HL-60 (cell line): ENCODE measurements around the gene EBF3.

Experiments
- DNase-seq, 2 experiments: peaks; one replicate each; pipeline ENCODE4 v3.0.0-alpha.2; 2010 to 2020; ENCODE audit warnings: low read depth in 1 of 2, low spot score in 1 of 2
- H3K27ac ChIP-seq: fragments of 250-450 bp; sonication (Bioruptor Pico); replicated peaks from 2 replicates; pipeline ENCODE4 v1.5.1; 2020; ENCODE audit warnings: mild to moderate bottlenecking, moderate library complexity
- H3K27me3 ChIP-seq: fragments of 250-450 bp; sonication (Bioruptor Pico); 2 replicates; pipeline ENCODE4 v1.5.1; 2021; ENCODE audit warnings: mild to moderate bottlenecking, moderate library complexity; ENCODE audit not compliant: insufficient read depth, poor library complexity, severe bottlenecking
- H3K4me3 ChIP-seq: replicated peaks from 2 replicates; pipeline ENCODE4 v1.5.1; 2011; ENCODE audit warnings: mild to moderate bottlenecking, control low read depth, low read length; ENCODE audit not compliant: insufficient read depth
- CTCF ChIP-seq: IDR thresholded peaks from one replicate; pipeline ENCODE4 v1.5.1; 2011; ENCODE audit warnings: low read length, control low read depth, inconsistent platforms; ENCODE audit not compliant: insufficient read depth
- GABPA ChIP-seq: IDR thresholded peaks from 2 replicates; pipeline ENCODE4 v1.6.1; 2012; ENCODE audit warnings: low read depth
- POLR2AphosphoS5 ChIP-seq: IDR thresholded peaks from 2 replicates; pipeline ENCODE4 v1.6.1; 2012; ENCODE audit warnings: low read depth
- REST ChIP-seq: IDR thresholded peaks from 2 replicates; pipeline ENCODE4 v1.6.1; 2012; ENCODE audit warnings: low read depth; ENCODE audit not compliant: insufficient replicate concordance
- SPI1 ChIP-seq: IDR thresholded peaks from 2 replicates; pipeline ENCODE4 v1.6.1; 2012; ENCODE audit warnings: low read depth, mild to moderate bottlenecking, borderline replicate concordance

The EBF3 gene

DNA sequence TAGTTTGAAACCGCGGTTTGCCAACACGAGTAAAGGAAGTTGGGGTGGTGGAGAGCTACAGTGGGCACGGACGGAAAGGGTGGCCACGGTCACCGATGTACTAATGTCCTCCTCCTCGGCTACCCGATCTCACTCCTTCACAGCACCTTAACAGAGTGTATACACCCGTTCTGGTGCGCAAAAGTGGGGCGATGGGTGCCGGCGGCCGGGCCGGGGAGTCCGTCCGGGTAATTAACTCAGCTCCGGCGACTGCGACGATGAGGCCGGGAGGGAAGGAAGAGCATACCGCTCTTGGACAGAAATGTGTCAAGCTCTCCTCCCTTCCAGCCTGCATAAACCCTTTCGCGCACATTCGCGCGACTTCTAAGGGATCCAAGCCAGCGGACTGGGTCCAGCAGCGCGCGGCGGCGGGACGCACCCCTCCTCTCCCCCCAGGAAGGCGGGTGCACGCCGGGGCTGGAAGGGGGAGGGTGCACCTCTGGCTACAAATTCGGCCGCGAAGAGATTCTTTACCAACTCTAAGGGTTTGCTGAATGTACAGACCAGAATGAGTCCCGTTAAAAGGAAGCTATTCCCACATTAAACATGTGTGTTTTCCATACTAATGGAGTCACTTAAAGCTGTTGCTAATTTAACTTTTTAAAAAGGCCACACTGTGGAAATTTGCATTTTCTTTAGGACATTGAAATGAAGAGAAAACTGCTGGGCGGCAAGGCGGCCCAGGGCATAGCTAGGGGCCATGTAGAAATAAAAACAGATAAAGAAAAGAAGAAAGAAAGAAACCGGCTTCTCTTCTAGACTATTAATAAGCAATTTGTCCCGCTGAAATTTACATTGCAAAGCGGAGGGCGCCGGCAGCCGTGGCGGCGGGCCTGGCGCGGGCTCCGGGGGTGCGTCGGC is 6.6 kb upstream of the EBF3 start:
- no peak for DNase-seq
- peaks cover 71% of the 10 kb centered on the region for H3K27me3 ChIP-seq
- TF ChIP-seq SPI1: no peak
- TF ChIP-seq GABPA: no peak
- TF ChIP-seq POLR2AphosphoS5: no peak
- TF ChIP-seq REST: no peak
- no peak for TF ChIP-seq CTCF
- no peak overlapping the region for H3K27ac ChIP-seq
- H3K4me3 ChIP-seq: no peak overlapping the region

DNA sequence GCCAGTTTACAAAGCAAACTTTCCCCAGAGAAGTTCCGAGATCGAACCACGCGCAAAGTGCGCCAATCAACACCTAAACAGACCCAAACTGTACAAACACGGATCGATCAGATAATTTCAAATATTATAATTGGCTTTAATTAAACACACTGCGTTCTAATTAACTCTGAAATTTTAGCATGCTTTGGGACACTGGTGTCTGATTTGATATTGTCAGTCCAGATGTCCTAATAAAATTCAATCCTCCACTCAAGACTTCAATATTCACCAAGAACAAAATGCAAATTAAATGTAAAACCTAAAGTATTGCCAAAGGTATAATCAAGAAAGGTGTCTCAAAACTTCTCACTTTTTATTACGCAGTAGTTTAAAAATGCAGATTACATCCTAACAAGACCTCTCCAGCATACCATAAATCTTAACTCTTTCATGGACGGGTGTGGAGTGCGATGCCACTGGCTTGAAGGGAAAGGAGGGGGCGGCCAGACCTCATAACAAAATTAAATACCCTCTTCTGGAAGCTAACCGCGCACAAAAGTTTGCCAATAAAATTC is 5.9 kb upstream of the EBF3 start:
- TF ChIP-seq REST (no peak), GABPA (no peak), CTCF (no peak), POLR2AphosphoS5 (no peak), SPI1 (no peak)
- peaks cover 77% of the 10 kb centered on the region for H3K27me3 ChIP-seq
- H3K4me3 ChIP-seq: no peak overlapping the region
- H3K27ac ChIP-seq: no peak overlapping the region
- DNase-seq: no peak

- Histone ChIP-seq H3K4me3 (no peak overlapping the region), H3K27ac (no peak overlapping the region), H3K27me3 (peaks cover 81% of the 10 kb centered on the region)
- DNase-seq: no peak
- TF ChIP-seq GABPA (no peak), SPI1 (no peak), REST (no peak), POLR2AphosphoS5 (no peak), CTCF (no peak)
Observed at GRCh38 chr10:129969184-129969910, 5.3 kb upstream of the EBF3 start.
